H1 (cell line): ENCODE results near the gene GPLD1. TPM values are rescaled to one million over a fixed set of nuclear protein-coding genes. Genes with fewer than 3 reads are reported as not detected.

ENCODE experiments used
- CTCF ChIA-PET: fragments of 300-600 bp; sonication (Branson Sonifier 250); formaldehyde crosslinking; loops from one replicate; lab custom pipeline; 2021; ENCODE audit not compliant: partially characterized antibody; lab: Charles Lee
- POLR2A ChIA-PET: fragments of 300-600 bp; sonication (Branson Sonifier 250); formaldehyde crosslinking; loops from one replicate; lab custom pipeline; 2021; ENCODE audit warnings: inconsistent platforms; ENCODE audit not compliant: partially characterized antibody; lab: Charles Lee
- DNase-seq, 2 experiments: peaks; one replicate each; pipeline versions ENCODE4 v3.0.0 to v3.0.0-alpha.2; 2010 to 2022; ENCODE audit warnings: low spot score in 2 of 2, low read depth in 1 of 2, mixed read lengths in 1 of 2
- FAIRE-seq: peaks from 2 replicates; lab custom pipeline; 2011; peaks lifted over from hg19 to GRCh38; lab: Jason Lieb, UNC
- H2AFZ ChIP-seq: 2 replicates; pipeline ENCODE4 v1.8.1; 2012; ENCODE audit warnings: low read length, inconsistent platforms
- H2AK5ac ChIP-seq: 2 replicates; pipeline ENCODE4 v1.6.1; 2013; ENCODE audit warnings: low read depth, low read length
- H2BK120ac ChIP-seq: replicated peaks from 2 replicates; pipeline ENCODE3; 2013; ENCODE audit warnings: low read depth, low read length, inconsistent platforms
- H2BK12ac ChIP-seq: 2 replicates; pipeline ENCODE4 v1.6.1; 2013; ENCODE audit warnings: low read depth, low read length
- H2BK15ac ChIP-seq: 2 replicates; pipeline ENCODE4 v1.6.1; 2013; ENCODE audit warnings: low read length
- H2BK20ac ChIP-seq: 2 replicates; pipeline ENCODE4 v1.6.1; 2013; ENCODE audit warnings: low read length
- H2BK5ac ChIP-seq: 2 replicates; pipeline ENCODE4 v1.6.1; 2013; ENCODE audit warnings: low read depth, low read length
- H3K14ac ChIP-seq: 2 replicates; pipeline ENCODE4 v1.6.1; 2013; ENCODE audit warnings: inconsistent platforms; ENCODE audit not compliant: insufficient read length
- H3K18ac ChIP-seq: 2 replicates; pipeline ENCODE4 v1.6.1; 2013; ENCODE audit warnings: low read length; ENCODE audit errors: extremely low read depth
- H3K23ac ChIP-seq: 2 replicates; pipeline ENCODE4 v1.6.1; 2013; ENCODE audit warnings: inconsistent platforms; ENCODE audit not compliant: insufficient read length
- H3K23me2 ChIP-seq: 2 replicates; pipeline ENCODE4 v1.6.1; 2013; ENCODE audit warnings: low read depth, low read length
- H3K27ac ChIP-seq: 2 replicates; pipeline ENCODE4 v1.6.1; 2011; ENCODE audit warnings: low read depth, low read length, inconsistent platforms
- H3K27me3 ChIP-seq, 4 experiments: replicated peaks in 1 of 4; 1 replicate in 1 of 4; 2 replicates in 3 of 4; pipeline versions ENCODE4 v1.6.1 to v1.8.1; 2011 to 2013; ENCODE audit warnings: low read length in 3 of 4, mild to moderate bottlenecking in 3 of 4, inconsistent platforms in 2 of 4, mixed read lengths in 2 of 4, moderate library complexity in 1 of 4; ENCODE audit not compliant: control insufficient read depth in 3 of 4, insufficient read depth in 3 of 4; ENCODE audit errors: extremely low read depth in 1 of 4
- H3K36me3 ChIP-seq, 4 experiments: 2 replicates each; pipeline versions ENCODE4 v1.6.1 to v1.8.1; 2011 to 2013; ENCODE audit warnings: mild to moderate bottlenecking in 4 of 4, low read length in 3 of 4, moderate library complexity in 2 of 4, control low read depth in 1 of 4, inconsistent platforms in 1 of 4; ENCODE audit not compliant: insufficient read depth in 4 of 4, control insufficient read depth in 2 of 4
- H3K4ac ChIP-seq: replicated peaks from 2 replicates; pipeline ENCODE3; 2013; ENCODE audit warnings: low read length, low read depth, mixed read lengths, inconsistent platforms; ENCODE audit not compliant: insufficient read length
- H3K4me1 ChIP-seq, 4 experiments: replicated peaks in 1 of 4; 1 replicate in 1 of 4; 2 replicates in 3 of 4; pipeline versions ENCODE4 v1.6.1 to v1.8.1; 2011 to 2013; ENCODE audit warnings: low read length in 3 of 4, inconsistent platforms in 2 of 4, mixed read lengths in 1 of 4; ENCODE audit not compliant: insufficient read depth in 4 of 4, control insufficient read depth in 3 of 4
- H3K4me2 ChIP-seq, 2 experiments: 2 replicates each; pipeline versions ENCODE4 v1.6.1 to v1.8.1; 2011 to 2013; ENCODE audit warnings: low read depth in 2 of 2, low read length in 2 of 2, control low read depth in 1 of 2, inconsistent platforms in 1 of 2, mild to moderate bottlenecking in 1 of 2; ENCODE audit not compliant: insufficient read depth in 1 of 2
- H3K4me3 ChIP-seq, 4 experiments: fragments of 200-600, 300-600 bp in 1 of 4; sonication (generic), shearing (Covaris generic), sonication (Bioruptor Twin) in 1 of 4; 2 replicates each; pipeline versions ENCODE4 v1.5.1 to v1.8.1; 2011 to 2016; ENCODE audit warnings: low read length in 4 of 4, low read depth in 3 of 4, control low read depth in 2 of 4, inconsistent platforms in 2 of 4, mild to moderate bottlenecking in 2 of 4, mixed read lengths in 1 of 4, moderate library complexity in 1 of 4; ENCODE audit not compliant: insufficient read depth in 2 of 4; ENCODE audit errors: extremely low read depth in 1 of 4
- H3K56ac ChIP-seq: replicated peaks from 2 replicates; pipeline ENCODE3; 2013; ENCODE audit warnings: low read depth, mild to moderate bottlenecking, mixed read lengths, low read length, inconsistent platforms; ENCODE audit not compliant: insufficient read length
- H3K79me1 ChIP-seq: 2 replicates; pipeline ENCODE4 v1.6.1; 2013; ENCODE audit warnings: low read depth, low read length, control low read depth
- H3K79me2 ChIP-seq, 2 experiments: 2 replicates each; pipeline versions ENCODE4 v1.6.1 to v1.8.1; 2012 to 2013; ENCODE audit warnings: low read length in 2 of 2, mild to moderate bottlenecking in 2 of 2, inconsistent platforms in 1 of 2; ENCODE audit not compliant: insufficient read depth in 2 of 2, control insufficient read depth in 1 of 2
- H3K9ac ChIP-seq, 4 experiments: replicated peaks in 1 of 4; 1 replicate in 1 of 4; 2 replicates in 3 of 4; pipeline versions ENCODE4 v1.6.1 to v1.8.1; 2011 to 2013; ENCODE audit warnings: low read depth in 3 of 4, low read length in 3 of 4, control low read depth in 2 of 4, mild to moderate bottlenecking in 2 of 4, moderate library complexity in 2 of 4, inconsistent platforms in 1 of 4; ENCODE audit errors: extremely low read depth in 1 of 4
- H3K9me3 ChIP-seq, 2 experiments: 2 replicates each; pipeline versions ENCODE4 v1.6.1 to v1.8.1; 2012 to 2013; ENCODE audit warnings: mild to moderate bottlenecking in 2 of 2, moderate library complexity in 2 of 2, control low read depth in 1 of 2, inconsistent platforms in 1 of 2, low read depth in 1 of 2, low read length in 1 of 2, mixed read lengths in 1 of 2; ENCODE audit not compliant: insufficient read depth in 2 of 2
- H4K20me1 ChIP-seq, 2 experiments: replicated peaks in 1 of 2; 2 replicates each; pipeline versions ENCODE3 to v1.8.1; 2011 to 2013; ENCODE audit warnings: inconsistent platforms in 2 of 2, low read length in 2 of 2, mild to moderate bottlenecking in 1 of 2; ENCODE audit not compliant: insufficient read depth in 2 of 2, control insufficient read depth in 1 of 2
- H4K5ac ChIP-seq: 2 replicates; pipeline ENCODE4 v1.6.1; 2013; ENCODE audit warnings: low read length, low read depth, mixed read lengths, inconsistent platforms; ENCODE audit not compliant: insufficient read length
- H4K8ac ChIP-seq: 2 replicates; pipeline ENCODE4 v1.8.0; 2013; ENCODE audit warnings: mild to moderate bottlenecking, moderate library complexity, low read length, inconsistent platforms; ENCODE audit not compliant: insufficient read depth; ENCODE audit errors: extremely low read depth
- H4K91ac ChIP-seq: replicated peaks from 2 replicates; pipeline ENCODE3; 2013; ENCODE audit warnings: low read length, mixed read lengths, inconsistent platforms; ENCODE audit not compliant: insufficient read length
- ATF2 ChIP-seq: IDR thresholded peaks from 2 replicates; pipeline ENCODE4 v1.6.1; 2012; ENCODE audit warnings: low read length, inconsistent platforms
- CEBPB ChIP-seq: IDR thresholded peaks from 2 replicates; pipeline ENCODE4 v1.6.1; 2012; ENCODE audit warnings: low read depth, low read length
- CTCF ChIP-seq, 3 experiments: IDR thresholded peaks; 1 replicate in 2 of 3; 2 replicates in 1 of 3; pipeline versions ENCODE4 v1.5.1 to v1.6.1; 2011; ENCODE audit warnings: low read length in 3 of 3, mild to moderate bottlenecking in 3 of 3, inconsistent platforms in 2 of 3, low read depth in 1 of 3, moderate library complexity in 1 of 3; ENCODE audit not compliant: insufficient read depth in 1 of 3; ENCODE audit errors: control extremely low read depth in 1 of 3
- GABPA ChIP-seq: IDR thresholded peaks from 2 replicates; pipeline ENCODE4 v1.6.1; 2011; ENCODE audit warnings: mild to moderate bottlenecking, low read length, moderate library complexity, borderline replicate concordance; ENCODE audit not compliant: insufficient read depth
- POLR2AphosphoS5 ChIP-seq: IDR thresholded peaks from 2 replicates; pipeline ENCODE4 v1.6.1; 2011; ENCODE audit warnings: low read depth, low read length
- RNF2 ChIP-seq: fragments of 200-900, 300-1000 bp; sonication (generic); IDR thresholded peaks from 2 replicates; pipeline ENCODE4 v1.7.1; 2016; ENCODE audit warnings: borderline replicate concordance, low read depth, mild to moderate bottlenecking, antibody characterized with exemption, low read length; ENCODE audit not compliant: poor library complexity, severe bottlenecking; ENCODE audit errors: missing control alignments
- SIX5 ChIP-seq: IDR thresholded peaks from 2 replicates; pipeline ENCODE4 v1.6.1; 2011; ENCODE audit warnings: mild to moderate bottlenecking, low read depth, low read length
- TAF7 ChIP-seq: optimal IDR thresholded peaks from 2 replicates; pipeline ENCODE3; 2011; ENCODE audit warnings: low read depth, mild to moderate bottlenecking, inconsistent platforms, low read length, moderate library complexity, borderline replicate concordance
- TEAD4 ChIP-seq: IDR thresholded peaks from 2 replicates; pipeline ENCODE4 v1.6.1; 2012; ENCODE audit warnings: low read depth, low read length, inconsistent platforms, mixed read lengths
- WGBS, 2 experiments: shearing (Covaris generic) in 1 of 2; methylation state at CpG; one replicate each; pipeline versions ENCODE4 v1.1.6 to v1.1.7; 2013 to 2015; ENCODE audit warnings: low lambda C conversion rate in 2 of 2, mixed read lengths in 2 of 2, inconsistent platforms in 1 of 2, low coverage in 1 of 2, missing lambda C conversion rate in 1 of 2; ENCODE audit not compliant: insufficient replicate concordance in 2 of 2, insufficient coverage in 1 of 2, insufficient read length in 1 of 2; ENCODE audit errors: extremely low coverage in 1 of 2, missing lambda C conversion rate in 1 of 2; 5-methylcytosine and 5-hydroxymethylcytosine counted together
- polyA plus RNA-seq, 7 experiments: library from polyadenylated mRNA; depleted of rRNA in 3 of 7; stranded (reverse) in 5 of 7; unstranded in 2 of 7; fragments of >200 nt in 5 of 7; fragments of 200-250 nt in 2 of 7; gene quantifications; 1 replicate in 5 of 7; 2 replicates in 1 of 7; 4 replicates in 1 of 7; pipeline versions ENCODE4 v1.2.1 to v1.2.3, GENCODE V29; 2011 to 2013; ENCODE audit warnings: missing spikeins in 2 of 7, mixed read lengths in 2 of 7
- total RNA-seq: library from RNA; stranded (reverse); fragmentation: NEBNext Ultra II Directional; extraction: Animal tissue kit (Norgen Biotek cat#: 25700); gene quantifications from 2 replicates; pipeline ENCODE4 v1.2.1, GENCODE V29; 2021

The GPLD1 gene
- total and polyA plus RNA-seq, 2 of the 8 experiments (the other 6 are each of a cell fraction or from before 2014, with no cell fraction given): 3.7 to 5.3 TPM

- H3K23ac ChIP-seq: no peak overlapping the region
- H3K4me1 ChIP-seq: no peaks in the 10 kb centered on the region
- no peaks in the 10 kb centered on the region for H4K20me1 ChIP-seq
- H3K4me3 ChIP-seq: no peak overlapping the region
- H3K56ac ChIP-seq: no peak overlapping the region
- H2BK120ac ChIP-seq: no peak overlapping the region
- no peaks in the 10 kb centered on the region for H3K27me3 ChIP-seq
- H3K4ac ChIP-seq: no peak overlapping the region
- no peak overlapping the region for H3K18ac ChIP-seq
- WGBS, 2 experiments: 94% methylated on average over 4 of the region's 4 CpGs; no CpG with 5 or more reads in 1 of the 2 experiments
- POLR2A ChIA-PET: interaction anchor here (0.8 kb wide), 2 partner anchors 9 to 35 kb away, joined by 3 to 4 read pairs; no protein-coding TSS in a partner anchor
- H3K79me1 ChIP-seq: no peaks in the 10 kb centered on the region
- no peak overlapping the region for H4K91ac ChIP-seq
- no peak for DNase-seq
- no peak for FAIRE-seq
- H3K23me2 ChIP-seq: no peaks in the 10 kb centered on the region
- H2AFZ ChIP-seq: no peak overlapping the region
- H3K9ac ChIP-seq: no peak overlapping the region
- H4K5ac ChIP-seq: no peak overlapping the region
- no peak overlapping the region for H3K27ac ChIP-seq
- H3K79me2 ChIP-seq: no peaks in the 10 kb centered on the region
- H3K36me3 ChIP-seq: no peaks in the 10 kb centered on the region
- no peak overlapping the region for H2BK20ac ChIP-seq
- CTCF ChIA-PET: interaction anchor here (2.4 kb wide), 1 partner anchor 11 kb away, joined by 10 read pairs; no protein-coding TSS in a partner anchor
- H4K8ac ChIP-seq: no peak overlapping the region
- H3K9me3 ChIP-seq: no peaks in the 10 kb centered on the region
- H2BK12ac ChIP-seq: no peak overlapping the region
- no peak overlapping the region for H2BK5ac ChIP-seq
- no peak overlapping the region for H3K14ac ChIP-seq
- no peak overlapping the region for H2AK5ac ChIP-seq
- no peak overlapping the region for H3K4me2 ChIP-seq
- H2BK15ac ChIP-seq: no peak overlapping the region
- TF ChIP-seq GABPA: no peak
- TF ChIP-seq ATF2: no peak
- no peak for TF ChIP-seq POLR2AphosphoS5
- TF ChIP-seq CTCF (IDR thresholded peaks at IDR 0.05; ENCODE audit: control extremely low read depth in 1 of 3, insufficient read depth in 1 of 3, low read depth in 1 of 3, low read length in 3 of 3): no peak
- no peak for TF ChIP-seq RNF2
- no peak for TF ChIP-seq CEBPB
- no peak for TF ChIP-seq TEAD4
- TF ChIP-seq TAF7: no peak
- TF ChIP-seq SIX5: no peak
Observed at GRCh38 chr6:24460966-24461365, 28.4 kb downstream of the GPLD1 start.
